LNCAP (cell line): ENCODE measurements around the gene C4orf54.

ENCODE experiments used
- CTCF ChIP-seq: fragments of 450-650 bp; IDR thresholded peaks from 2 replicates; pipeline ENCODE4 v1.5.1; 2017; ENCODE audit warnings: mild to moderate bottlenecking

C4orf54 gene

GRCh38 chr4:99683895-99684294, 26.3 kb upstream of the C4orf54 start:
- no peak for TF ChIP-seq CTCF

- no peak for TF ChIP-seq CTCF
Observed at GRCh38 chr4:99679976-99680375, 22.3 kb upstream of the C4orf54 start.

- TF ChIP-seq CTCF, result no peak
Observed at GRCh38 chr4:99679204-99679603, 21.6 kb upstream of the C4orf54 start.

- TF ChIP-seq CTCF, result no peak
Observed at GRCh38 chr4:99677161-99677560, 19.5 kb upstream of the C4orf54 start.

- no peak for TF ChIP-seq CTCF
Observed at GRCh38 chr4:99670409-99671073, 12.9 kb upstream of the C4orf54 start.

- no peak for TF ChIP-seq CTCF
Observed at GRCh38 chr4:99669084-99669483, 11.5 kb upstream of the C4orf54 start.

GRCh38 chr4:99668472-99668871, 10.8 kb upstream of the C4orf54 start:
- no peak for TF ChIP-seq CTCF

- no peak for TF ChIP-seq CTCF
Observed at GRCh38 chr4:99665983-99666382, 8.4 kb upstream of the C4orf54 start.
